IMR-90 (cell line): ENCODE data around the gene TRAIP. TPM values are rescaled to one million over a fixed set of nuclear protein-coding genes. Genes with fewer than 3 reads are reported as not detected.

ENCODE experiments used
- ATAC-seq: fragments of 200-7000 bp; cut with Tn5 transposase; 2 replicates; pipeline ENCODE4 v1.9.1; 2020; ENCODE audit warnings: low read depth, mild to moderate bottlenecking, moderate library complexity
- BruUV-seq: library from RNA; stranded (reverse); fragments of 400-500 nt; replicated peaks from 2 replicates; lab custom pipeline; 2021; lab: Mats Ljungman, UMichigan
- CTCF ChIA-PET: fragments of 300-600 bp; formaldehyde crosslinking; extraction: SDS; loops from one replicate; lab custom pipeline; 2021; ENCODE audit warnings: antibody characterized with exemption; lab: Yijun Ruan, JAX
- POLR2A ChIA-PET: fragments of 300-600 bp; sonication (Branson Sonifier 250); formaldehyde crosslinking; loops from one replicate; lab custom pipeline; 2022; ENCODE audit warnings: antibody characterized with exemption; ENCODE audit not compliant: unreplicated experiment; lab: Charles Lee
- DNase-seq: peaks from one replicate; pipeline ENCODE4 v3.0.0; 2013
- H2AFZ ChIP-seq: replicated peaks from 2 replicates; pipeline ENCODE3; 2013; ENCODE audit warnings: low read length, mild to moderate bottlenecking; ENCODE audit not compliant: poor library complexity
- H2AK5ac ChIP-seq: 2 replicates; pipeline ENCODE4 v1.6.1; 2013; ENCODE audit warnings: low read depth, low read length, inconsistent platforms
- H2AK9ac ChIP-seq: replicated peaks from 2 replicates; pipeline ENCODE3; 2013; ENCODE audit warnings: mild to moderate bottlenecking, low read depth, low read length, moderate library complexity; ENCODE audit not compliant: poor library complexity
- H2BK120ac ChIP-seq: 2 replicates; pipeline ENCODE4 v1.6.1; 2013; ENCODE audit warnings: low read depth, low read length, inconsistent platforms
- H2BK15ac ChIP-seq: 3 replicates; pipeline ENCODE4 v1.6.1; 2013; ENCODE audit warnings: low read depth, low read length, inconsistent platforms
- H2BK20ac ChIP-seq: 2 replicates; pipeline ENCODE4 v1.6.1; 2013; ENCODE audit warnings: low read depth, mild to moderate bottlenecking, inconsistent platforms, low read length, moderate library complexity
- H2BK5ac ChIP-seq: 2 replicates; pipeline ENCODE4 v1.6.1; 2013; ENCODE audit warnings: mild to moderate bottlenecking, low read depth, low read length, inconsistent platforms; ENCODE audit not compliant: poor library complexity, severe bottlenecking
- H3K14ac ChIP-seq: replicated peaks from 2 replicates; pipeline ENCODE4 v1.6.1; 2013; ENCODE audit warnings: low read depth, low read length, inconsistent platforms
- H3K18ac ChIP-seq: 2 replicates; pipeline ENCODE4 v1.6.1; 2013; ENCODE audit warnings: low read depth, low read length, control low read depth
- H3K23ac ChIP-seq: 2 replicates; pipeline ENCODE4 v1.6.1; 2013; ENCODE audit warnings: low read depth, low read length, inconsistent platforms
- H3K27ac ChIP-seq: 2 replicates; pipeline ENCODE4 v1.5.1; 2013; ENCODE audit warnings: mild to moderate bottlenecking, control low read depth, low read length; ENCODE audit not compliant: insufficient read depth
- H3K27me3 ChIP-seq: 2 replicates; pipeline ENCODE4 v1.6.1; 2013; ENCODE audit warnings: low read length; ENCODE audit not compliant: control insufficient read depth, insufficient read depth
- H3K36me3 ChIP-seq: 2 replicates; pipeline ENCODE4 v1.6.1; 2013; ENCODE audit warnings: low read length, mixed read lengths; ENCODE audit not compliant: control insufficient read depth, insufficient read depth
- H3K4ac ChIP-seq: 2 replicates; pipeline ENCODE4 v1.6.1; 2013; ENCODE audit warnings: low read depth, low read length, inconsistent platforms
- H3K4me1 ChIP-seq: 2 replicates; pipeline ENCODE4 v1.6.1; 2013; ENCODE audit warnings: low read length, mixed read lengths; ENCODE audit not compliant: control insufficient read depth, insufficient read depth
- H3K4me2 ChIP-seq: 2 replicates; pipeline ENCODE4 v1.6.1; 2013; ENCODE audit warnings: low read depth, mild to moderate bottlenecking, control low read depth, low read length, moderate library complexity
- H3K4me3 ChIP-seq: 2 replicates; pipeline ENCODE4 v1.5.1; 2013; ENCODE audit warnings: low read depth, mild to moderate bottlenecking, control low read depth, low read length, moderate library complexity; ENCODE audit not compliant: insufficient read depth
- H3K56ac ChIP-seq: 2 replicates; pipeline ENCODE4 v1.6.1; 2013; ENCODE audit warnings: low read length, inconsistent platforms; ENCODE audit not compliant: insufficient read depth; ENCODE audit errors: extremely low read depth
- H3K79me1 ChIP-seq, 2 experiments: 2 replicates each; pipeline ENCODE4 v1.6.1; 2013; ENCODE audit warnings: low read length in 2 of 2, inconsistent platforms in 1 of 2, low read depth in 1 of 2
- H3K9ac ChIP-seq: 2 replicates; pipeline ENCODE4 v1.6.1; 2013; ENCODE audit warnings: low read depth, low read length, control low read depth
- H3K9me1 ChIP-seq: 2 replicates; pipeline ENCODE4 v1.6.1; 2013; ENCODE audit warnings: low read length, inconsistent platforms; ENCODE audit not compliant: insufficient read depth
- H3K9me3 ChIP-seq: 2 replicates; pipeline ENCODE4 v1.6.1; 2013; ENCODE audit warnings: low read length; ENCODE audit not compliant: control insufficient read depth, insufficient read depth
- H4K20me1 ChIP-seq: 2 replicates; pipeline ENCODE4 v1.6.1; 2013; ENCODE audit warnings: low read length, inconsistent platforms; ENCODE audit not compliant: insufficient read depth
- H4K5ac ChIP-seq: 2 replicates; pipeline ENCODE4 v1.6.1; 2013; ENCODE audit warnings: mild to moderate bottlenecking, low read depth, low read length, control low read depth
- H4K8ac ChIP-seq, 2 experiments: 2 replicates each; pipeline ENCODE4 v1.6.1; 2013; ENCODE audit warnings: low read depth in 2 of 2, low read length in 2 of 2, control low read depth in 1 of 2, inconsistent platforms in 1 of 2
- H4K91ac ChIP-seq: 2 replicates; pipeline ENCODE4 v1.6.1; 2013; ENCODE audit warnings: low read depth, low read length, inconsistent platforms; ENCODE audit not compliant: insufficient read depth
- MAZ ChIP-seq: IDR thresholded peaks from 2 replicates; pipeline ENCODE4 v1.6.1; 2012; ENCODE audit warnings: low read depth, mild to moderate bottlenecking, low read length, improper control_type of control experiment, moderate library complexity, borderline replicate concordance
- WGBS, 2 experiments: methylation state at CpG; one replicate each; pipeline versions ENCODE4 v1.1.5 to v1.1.7; 2013; ENCODE audit warnings: missing lambda C conversion rate in 2 of 2; ENCODE audit not compliant: insufficient read length in 1 of 2; ENCODE audit errors: extremely low coverage in 2 of 2; 5-methylcytosine and 5-hydroxymethylcytosine counted together
- dilution Hi-C: fragments of 300-500 bp; cut with HindIII; formaldehyde crosslinking; loops from one replicate; pipeline ENCODE4 v1.14.3; 2018; ENCODE audit warnings: low sequenced_read_pairs; ENCODE audit not compliant: unreplicated experiment
- in situ Hi-C: fragments of 300-500 bp; cut with MboI; formaldehyde crosslinking; loops from 3 replicates; pipeline ENCODE4 v1.14.3; 2019; ENCODE audit warnings: low sequenced_read_pairs, inconsistent platforms, mixed read lengths
- intact Hi-C: fragments of 100-400 bp; cut with micrococcal nuclease; formaldehyde crosslinking; loops from 2 replicates; pipeline ENCODE4 v1.10.0; 2022
- polyA plus RNA-seq, 3 experiments: library from polyadenylated mRNA; depleted of rRNA; stranded (reverse); fragments of >200 nt; gene quantifications; 2 replicates each; pipeline ENCODE4 v1.2.3, GENCODE V29; 2012; ENCODE audit warnings: low replicate concordance in 1 of 3
- total RNA-seq: library from RNA; depleted of rRNA; stranded (reverse); fragments of >200 nt; gene quantifications from 2 replicates; pipeline ENCODE4 v1.2.3, GENCODE V29; 2012
- TF ChIP-seq, protein P1 (sequence below): fragments of 150-350 bp; IDR thresholded peaks from 2 replicates; pipeline ENCODE4 v1.6.1; 2017; ENCODE audit warnings: mild to moderate bottlenecking, antibody characterized with exemption, low read length, low read depth

TRAIP gene
- total and polyA plus RNA-seq, 2 of the 4 experiments (the other 2 are of a cell fraction) = 6.3 to 9.2 TPM

DNA sequence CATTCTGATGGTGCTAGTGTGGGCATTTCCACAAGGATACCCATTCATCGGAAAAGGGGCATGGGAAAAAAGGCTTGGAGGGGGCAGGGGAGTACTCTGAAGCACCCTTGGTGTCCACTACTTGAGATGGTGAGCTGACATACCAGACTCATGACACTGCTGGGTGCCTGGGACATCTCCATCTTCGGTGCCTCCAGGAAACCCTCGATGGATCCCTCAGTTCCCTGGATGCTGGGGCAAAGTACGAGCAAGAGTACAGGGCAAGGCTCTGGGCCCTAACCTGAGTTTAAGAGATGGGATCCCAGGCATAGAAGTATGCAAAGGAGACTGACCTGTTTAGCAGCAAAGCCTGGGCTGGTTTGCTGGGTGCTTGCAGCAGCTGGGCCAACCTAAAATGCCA, 64.8 kb downstream of the TRAIP start:
- TF ChIP-seq, protein P1, sequence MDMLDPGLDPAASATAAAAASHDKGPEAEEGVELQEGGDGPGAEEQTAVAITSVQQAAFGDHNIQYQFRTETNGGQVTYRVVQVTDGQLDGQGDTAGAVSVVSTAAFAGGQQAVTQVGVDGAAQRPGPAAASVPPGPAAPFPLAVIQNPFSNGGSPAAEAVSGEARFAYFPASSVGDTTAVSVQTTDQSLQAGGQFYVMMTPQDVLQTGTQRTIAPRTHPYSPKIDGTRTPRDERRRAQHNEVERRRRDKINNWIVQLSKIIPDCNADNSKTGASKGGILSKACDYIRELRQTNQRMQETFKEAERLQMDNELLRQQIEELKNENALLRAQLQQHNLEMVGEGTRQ = no peak
- TF ChIP-seq MAZ = no peak
- H3K9me1 ChIP-seq = peaks cover 5% of the 10 kb centered on the region
- H3K4me3 ChIP-seq = no peak overlapping the region
- H3K4me2 ChIP-seq = no peak overlapping the region
- POLR2A ChIA-PET = no interaction called here
- CTCF ChIA-PET = no interaction called here
- H3K23ac ChIP-seq = no peak overlapping the region; the same call in 1 of the 2 replicates
- H3K18ac ChIP-seq = no peak overlapping the region
- peaks cover 0 to 6% of the 10 kb centered on the region in 2 experiments; a peak in 2 of 4 replicates for H3K79me1 ChIP-seq
- BruUV-seq = no TSS peak
- no peak overlapping the region for H2BK120ac ChIP-seq
- H4K5ac ChIP-seq = no peak overlapping the region
- no peak overlapping the region for H3K27ac ChIP-seq
- H3K9me3 ChIP-seq = no peaks in the 10 kb centered on the region
- in situ Hi-C loops = no loop called here
- no peak overlapping the region for H3K4ac ChIP-seq
- dilution Hi-C loops = no loop called here
- no peak overlapping the region for H2BK20ac ChIP-seq
- H3K56ac ChIP-seq = no peak overlapping the region
- intact Hi-C loops = no loop called here
- H3K27me3 ChIP-seq = peaks cover 9% of the 10 kb centered on the region; the same call in 1 of the 2 replicates
- no peak overlapping the region for H2BK15ac ChIP-seq
- DNase-seq (no peak), ATAC-seq (no peak)
- WGBS, 2 experiments = 73% methylated on average over 2 of the region's 4 CpGs; no CpG with 5 or more reads in 1 of the 2 experiments
- H2AK9ac ChIP-seq = no peak overlapping the region
- H4K8ac ChIP-seq = no peak overlapping the region
- no peak overlapping the region for H3K9ac ChIP-seq
- no peak overlapping the region for H3K14ac ChIP-seq
- peaks cover 5% of the 10 kb centered on the region for H3K4me1 ChIP-seq
- no peak overlapping the region for H2AFZ ChIP-seq
- no peak overlapping the region for H2BK5ac ChIP-seq
- H2AK5ac ChIP-seq = no peak overlapping the region
- no peak overlapping the region for H4K91ac ChIP-seq
- H4K20me1 ChIP-seq = no peaks in the 10 kb centered on the region
- no peaks in the 10 kb centered on the region for H3K36me3 ChIP-seq
